ENCODE measurements around the gene CELSR1.

CELSR1 gene

DNA sequence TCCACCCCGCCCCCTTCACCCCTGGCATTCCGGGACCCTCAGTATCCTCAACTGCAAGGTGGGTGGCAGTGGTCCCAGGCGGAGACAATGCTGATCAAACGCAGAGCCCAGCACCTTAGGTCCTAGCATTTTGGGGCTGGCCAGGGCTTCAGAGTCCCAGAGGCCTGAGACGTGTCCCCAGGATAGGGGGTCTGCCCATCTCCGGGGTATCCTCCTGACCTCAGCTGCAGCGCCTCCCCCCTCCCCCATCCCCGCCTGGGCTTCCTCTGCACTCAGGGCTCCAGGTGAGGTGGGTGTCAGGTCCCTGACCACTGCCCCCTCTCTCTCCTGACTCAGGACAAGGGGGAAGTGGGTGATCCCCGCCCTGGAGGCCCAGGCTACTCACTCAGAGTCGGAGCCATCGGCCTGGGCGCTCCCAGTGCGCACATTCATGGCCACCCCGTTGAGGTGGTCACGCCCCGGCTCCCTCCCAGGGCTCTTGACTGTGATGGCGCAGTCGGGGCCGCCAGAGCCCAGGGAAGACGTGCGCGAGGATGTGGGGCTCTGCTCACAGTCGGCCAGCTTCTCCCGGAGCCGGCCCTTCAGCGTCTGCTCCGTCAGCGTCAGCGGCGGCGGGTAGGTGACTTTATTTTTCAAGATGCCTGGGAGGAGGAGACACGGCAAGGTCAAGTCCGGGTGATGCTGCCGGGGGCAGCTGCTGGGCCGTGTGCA is 173.7 kb downstream of the CELSR1 start:
- no peak overlapping the region for H3K27ac ChIP-seq (replicated peaks)
- peaks cover 12% of the 10 kb centered on the region for H3K27me3 ChIP-seq (ENCODE audit: insufficient read depth, poor library complexity, severe bottlenecking)
- DNase-seq (ENCODE audit: low read depth in 1 of 2, low spot score in 1 of 2) = no peak
- no peak for TF ChIP-seq GABPA (IDR thresholded peaks at IDR 0.05; ENCODE audit: low read depth)
- no peak for TF ChIP-seq SPI1 (IDR thresholded peaks at IDR 0.05; ENCODE audit: borderline replicate concordance, low read depth)
- TF ChIP-seq, protein P1, sequence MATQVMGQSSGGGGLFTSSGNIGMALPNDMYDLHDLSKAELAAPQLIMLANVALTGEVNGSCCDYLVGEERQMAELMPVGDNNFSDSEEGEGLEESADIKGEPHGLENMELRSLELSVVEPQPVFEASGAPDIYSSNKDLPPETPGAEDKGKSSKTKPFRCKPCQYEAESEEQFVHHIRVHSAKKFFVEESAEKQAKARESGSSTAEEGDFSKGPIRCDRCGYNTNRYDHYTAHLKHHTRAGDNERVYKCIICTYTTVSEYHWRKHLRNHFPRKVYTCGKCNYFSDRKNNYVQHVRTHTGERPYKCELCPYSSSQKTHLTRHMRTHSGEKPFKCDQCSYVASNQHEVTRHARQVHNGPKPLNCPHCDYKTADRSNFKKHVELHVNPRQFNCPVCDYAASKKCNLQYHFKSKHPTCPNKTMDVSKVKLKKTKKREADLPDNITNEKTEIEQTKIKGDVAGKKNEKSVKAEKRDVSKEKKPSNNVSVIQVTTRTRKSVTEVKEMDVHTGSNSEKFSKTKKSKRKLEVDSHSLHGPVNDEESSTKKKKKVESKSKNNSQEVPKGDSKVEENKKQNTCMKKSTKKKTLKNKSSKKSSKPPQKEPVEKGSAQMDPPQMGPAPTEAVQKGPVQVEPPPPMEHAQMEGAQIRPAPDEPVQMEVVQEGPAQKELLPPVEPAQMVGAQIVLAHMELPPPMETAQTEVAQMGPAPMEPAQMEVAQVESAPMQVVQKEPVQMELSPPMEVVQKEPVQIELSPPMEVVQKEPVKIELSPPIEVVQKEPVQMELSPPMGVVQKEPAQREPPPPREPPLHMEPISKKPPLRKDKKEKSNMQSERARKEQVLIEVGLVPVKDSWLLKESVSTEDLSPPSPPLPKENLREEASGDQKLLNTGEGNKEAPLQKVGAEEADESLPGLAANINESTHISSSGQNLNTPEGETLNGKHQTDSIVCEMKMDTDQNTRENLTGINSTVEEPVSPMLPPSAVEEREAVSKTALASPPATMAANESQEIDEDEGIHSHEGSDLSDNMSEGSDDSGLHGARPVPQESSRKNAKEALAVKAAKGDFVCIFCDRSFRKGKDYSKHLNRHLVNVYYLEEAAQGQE (IDR thresholded peaks at IDR 0.05; ENCODE audit: insufficient replicate concordance, low read depth) = no peak
- TF ChIP-seq, protein P2, sequence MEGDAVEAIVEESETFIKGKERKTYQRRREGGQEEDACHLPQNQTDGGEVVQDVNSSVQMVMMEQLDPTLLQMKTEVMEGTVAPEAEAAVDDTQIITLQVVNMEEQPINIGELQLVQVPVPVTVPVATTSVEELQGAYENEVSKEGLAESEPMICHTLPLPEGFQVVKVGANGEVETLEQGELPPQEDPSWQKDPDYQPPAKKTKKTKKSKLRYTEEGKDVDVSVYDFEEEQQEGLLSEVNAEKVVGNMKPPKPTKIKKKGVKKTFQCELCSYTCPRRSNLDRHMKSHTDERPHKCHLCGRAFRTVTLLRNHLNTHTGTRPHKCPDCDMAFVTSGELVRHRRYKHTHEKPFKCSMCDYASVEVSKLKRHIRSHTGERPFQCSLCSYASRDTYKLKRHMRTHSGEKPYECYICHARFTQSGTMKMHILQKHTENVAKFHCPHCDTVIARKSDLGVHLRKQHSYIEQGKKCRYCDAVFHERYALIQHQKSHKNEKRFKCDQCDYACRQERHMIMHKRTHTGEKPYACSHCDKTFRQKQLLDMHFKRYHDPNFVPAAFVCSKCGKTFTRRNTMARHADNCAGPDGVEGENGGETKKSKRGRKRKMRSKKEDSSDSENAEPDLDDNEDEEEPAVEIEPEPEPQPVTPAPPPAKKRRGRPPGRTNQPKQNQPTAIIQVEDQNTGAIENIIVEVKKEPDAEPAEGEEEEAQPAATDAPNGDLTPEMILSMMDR (IDR thresholded peaks at IDR 0.05; ENCODE audit: insufficient read depth, low read length) = no peak
- no peak for TF ChIP-seq POLR2AphosphoS5 (IDR thresholded peaks at IDR 0.05; ENCODE audit: low read depth)
- no peak overlapping the region for H3K4me3 ChIP-seq (replicated peaks; ENCODE audit: insufficient read depth, low read length)

DNA sequence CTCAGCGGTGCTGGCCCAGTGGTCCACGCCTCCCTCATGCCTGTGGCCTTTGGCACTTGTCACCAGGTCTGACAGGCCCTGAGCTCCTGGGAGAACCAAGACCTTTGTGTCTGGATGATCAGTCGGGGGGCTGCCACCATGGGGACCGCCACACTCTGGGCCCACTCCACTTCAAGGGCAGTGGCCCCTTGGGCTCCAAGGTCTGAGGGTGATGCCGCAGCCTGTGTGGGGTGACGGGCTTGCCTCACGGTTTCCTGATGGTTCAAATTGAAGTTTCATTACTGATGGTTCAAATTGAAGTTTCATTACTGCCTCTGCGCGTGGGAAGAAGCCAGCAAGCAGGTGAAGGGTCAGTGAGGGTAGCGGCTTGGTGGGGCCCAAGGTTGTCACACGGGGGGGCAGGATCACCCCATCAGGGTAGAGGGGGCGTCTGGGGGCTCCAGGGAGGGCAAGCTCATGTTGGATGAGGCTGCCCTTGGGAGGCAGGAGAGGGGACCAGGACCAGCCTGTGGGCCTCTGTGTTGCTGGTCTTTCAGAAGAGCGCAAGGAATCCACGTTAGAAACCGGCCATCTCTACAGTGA is 174.4 kb downstream of the CELSR1 start:
- DNase-seq (ENCODE audit: low read depth in 1 of 2, low spot score in 1 of 2) = no peak
- no peak overlapping the region for H3K4me3 ChIP-seq (replicated peaks; ENCODE audit: insufficient read depth, low read length)
- peaks cover 12% of the 10 kb centered on the region for H3K27me3 ChIP-seq (ENCODE audit: insufficient read depth, poor library complexity, severe bottlenecking)
- no peak overlapping the region for H3K27ac ChIP-seq (replicated peaks)
- TF ChIP-seq, protein P2 (IDR thresholded peaks at IDR 0.05; ENCODE audit: insufficient read depth, low read length) = no peak
- TF ChIP-seq POLR2AphosphoS5 (IDR thresholded peaks at IDR 0.05; ENCODE audit: low read depth) (no peak), SPI1 (IDR thresholded peaks at IDR 0.05; ENCODE audit: borderline replicate concordance, low read depth) (no peak), GABPA (IDR thresholded peaks at IDR 0.05; ENCODE audit: low read depth) (no peak)
- TF ChIP-seq, protein P1 (IDR thresholded peaks at IDR 0.05; ENCODE audit: insufficient replicate concordance, low read depth) = no peak

DNA sequence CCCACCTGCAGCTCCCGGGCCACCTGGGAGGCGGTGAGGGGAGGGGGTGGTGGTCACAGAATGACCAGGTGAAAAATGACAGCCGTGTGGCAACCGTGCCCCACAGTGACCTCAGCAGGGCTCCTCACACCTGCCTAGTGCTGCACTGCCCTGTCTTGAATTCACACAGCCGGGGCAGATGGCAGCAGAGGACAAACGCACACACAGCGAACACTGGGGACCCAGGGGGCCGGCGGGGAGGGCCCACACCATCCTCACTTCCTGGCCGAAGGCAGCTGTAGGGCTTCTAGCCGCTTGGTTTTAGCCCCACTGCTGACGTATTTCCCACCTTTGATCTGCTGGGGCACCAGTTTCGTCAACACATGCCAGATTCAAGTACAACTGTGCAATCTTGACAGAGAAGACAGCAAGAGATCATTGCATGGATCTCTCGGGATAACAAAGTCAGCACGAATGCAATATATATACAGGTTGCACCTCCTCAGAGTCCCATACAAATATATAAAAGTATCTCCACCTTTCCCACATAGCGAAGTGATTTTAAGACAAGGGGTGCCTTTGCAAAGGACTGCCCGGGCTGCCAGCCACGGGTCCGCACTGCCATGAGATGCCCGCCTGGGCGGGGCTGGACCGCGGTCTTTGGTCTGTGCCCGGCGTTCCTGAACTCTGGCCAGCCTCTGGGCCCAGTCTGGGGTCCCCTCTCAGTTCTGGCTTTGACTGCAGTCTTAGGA is 175.1 kb downstream of the CELSR1 start:
- Histone ChIP-seq H3K27me3 (ENCODE audit: insufficient read depth, poor library complexity, severe bottlenecking) (peaks cover 11% of the 10 kb centered on the region), H3K4me3 (replicated peaks; ENCODE audit: insufficient read depth, low read length) (no peak overlapping the region), H3K27ac (replicated peaks) (no peak overlapping the region)
- TF ChIP-seq GABPA (IDR thresholded peaks at IDR 0.05; ENCODE audit: low read depth) (no peak), POLR2AphosphoS5 (IDR thresholded peaks at IDR 0.05; ENCODE audit: low read depth) (no peak), SPI1 (IDR thresholded peaks at IDR 0.05; ENCODE audit: borderline replicate concordance, low read depth) (no peak)
- TF ChIP-seq, protein P1 (IDR thresholded peaks at IDR 0.05; ENCODE audit: insufficient replicate concordance, low read depth) = no peak
- TF ChIP-seq, protein P2 (IDR thresholded peaks at IDR 0.05; ENCODE audit: insufficient read depth, low read length) = no peak
- DNase-seq (ENCODE audit: low read depth in 1 of 2, low spot score in 1 of 2) = peak in 1 of 2 experiments; percentile 5
